Activated CD8-positive, alpha-beta memory T cell treated with anti-CD3 and anti-CD28 coated beads, Interleukin-2, amount 50 U/mL, for 24 hours (primary cell): ENCODE results near the gene PRR16.
"Not testable (repeated sequence)": the region's sequence is repeated elsewhere in the genome, so short reads cannot be mapped to it uniquely, and the experiment has no call there.

ENCODE experiments used
- DNase-seq: peaks from one replicate; pipeline ENCODE4 v3.0.0-alpha.2; 2020; ENCODE audit errors: extremely low read depth

The PRR16 gene

DNA sequence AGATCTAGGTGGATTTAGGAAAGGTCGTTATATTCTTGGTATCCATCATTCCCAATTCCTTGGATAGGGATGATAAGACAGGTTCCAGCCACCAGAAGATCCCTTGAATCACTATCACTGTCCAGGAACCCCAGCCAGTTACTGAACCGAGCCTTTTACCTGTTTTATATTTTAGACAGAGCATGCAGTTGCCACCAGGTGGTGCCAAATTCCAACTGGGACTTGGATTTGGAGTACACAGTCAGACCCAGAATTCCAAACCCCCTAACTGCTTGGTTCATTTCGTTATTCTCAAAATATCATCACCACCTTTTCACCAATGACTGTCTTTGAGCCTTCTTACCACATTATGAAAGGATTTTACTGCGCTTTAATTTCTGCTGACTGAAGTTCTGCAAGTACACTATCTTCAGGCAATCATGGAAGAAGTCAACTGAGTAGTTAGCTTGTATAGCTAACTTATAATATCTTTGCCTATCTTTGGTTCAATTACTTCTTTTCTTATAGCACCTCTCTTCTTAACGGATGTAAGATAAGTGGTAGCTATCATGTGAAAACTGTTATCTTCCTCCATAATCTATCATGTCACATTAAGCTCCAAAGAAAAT lies 191.8 kb downstream of the PRR16 start:
- no peak for DNase-seq

DNA sequence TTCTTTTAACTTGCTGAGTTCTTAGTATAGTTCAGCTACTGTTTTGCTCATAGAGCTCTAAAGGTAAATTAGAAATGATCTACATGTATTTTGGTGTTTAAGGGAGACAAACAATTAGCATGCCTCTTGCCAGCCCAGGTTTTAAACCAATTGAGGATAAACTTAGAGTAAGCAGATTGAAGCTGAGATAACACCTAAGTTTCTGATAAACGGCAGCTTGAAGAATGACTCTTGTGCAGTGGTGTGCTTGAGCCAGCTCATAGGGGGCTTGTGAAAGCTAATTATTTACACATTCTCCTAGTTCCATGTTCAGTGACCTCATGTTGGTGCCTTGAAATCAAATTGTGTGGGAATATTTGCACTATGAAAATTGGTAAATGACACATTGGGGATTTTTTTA lies 193.0 kb downstream of the PRR16 start:
- DNase-seq, result no peak

DNA sequence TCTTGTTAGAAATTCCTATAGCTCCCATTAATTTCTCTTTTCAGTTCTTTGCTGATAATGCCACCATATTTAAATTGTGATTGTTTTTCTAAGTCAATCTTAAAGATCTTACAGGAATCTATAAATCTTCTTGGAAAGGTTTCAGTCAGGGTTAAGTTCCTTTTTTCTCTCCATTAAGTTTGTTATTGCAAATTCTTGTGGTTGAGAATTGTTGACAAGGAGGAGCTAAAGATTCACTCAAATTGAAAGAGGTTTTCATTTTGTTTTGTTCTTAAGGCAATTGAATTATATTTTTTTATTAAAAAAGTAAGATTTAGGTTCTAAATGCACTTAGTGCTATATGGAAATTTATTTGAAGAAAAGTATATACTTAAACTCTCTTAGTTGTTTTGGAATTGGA lies 213.4 kb downstream of the PRR16 start:
- DNase-seq, result no peak

DNA sequence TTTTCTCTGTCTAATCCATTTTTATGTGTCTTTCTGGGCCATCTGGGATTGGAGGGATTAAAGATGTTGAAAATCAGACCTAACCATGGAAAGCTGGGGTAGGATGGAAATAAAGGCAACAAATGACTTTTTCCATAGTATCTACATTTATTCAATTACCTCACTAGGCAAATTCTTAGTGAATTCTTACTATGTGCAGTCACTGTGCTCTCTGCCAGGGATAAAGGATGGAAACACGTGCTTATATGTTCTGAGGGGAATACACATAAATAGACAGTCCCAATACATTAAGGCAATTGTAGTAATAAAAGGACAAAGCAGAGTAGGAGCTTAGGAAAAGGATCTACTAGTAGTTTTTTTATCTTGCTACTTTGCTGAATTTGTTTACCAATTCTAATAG lies 214.2 kb downstream of the PRR16 start:
- no peak for DNase-seq

DNA sequence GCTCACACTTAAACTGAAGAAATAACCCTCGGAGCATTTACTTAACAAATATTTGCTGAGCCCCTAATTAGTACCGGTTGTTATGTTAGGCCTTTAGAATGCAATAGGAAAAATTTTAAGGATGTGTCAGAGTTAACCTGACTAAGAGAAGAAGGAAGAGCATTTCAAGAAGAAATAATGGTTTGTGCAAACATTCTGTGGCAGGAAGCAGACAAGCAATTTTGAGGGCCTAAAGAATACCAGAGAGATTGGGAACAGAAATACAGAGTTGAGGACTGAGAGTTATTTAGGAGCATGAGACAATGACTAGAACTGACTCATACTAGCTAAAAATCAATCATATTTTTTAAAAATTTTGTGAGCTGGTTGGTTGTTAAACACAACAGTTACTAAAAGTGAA lies 218.8 kb downstream of the PRR16 start:
- DNase-seq, result no peak

DNA sequence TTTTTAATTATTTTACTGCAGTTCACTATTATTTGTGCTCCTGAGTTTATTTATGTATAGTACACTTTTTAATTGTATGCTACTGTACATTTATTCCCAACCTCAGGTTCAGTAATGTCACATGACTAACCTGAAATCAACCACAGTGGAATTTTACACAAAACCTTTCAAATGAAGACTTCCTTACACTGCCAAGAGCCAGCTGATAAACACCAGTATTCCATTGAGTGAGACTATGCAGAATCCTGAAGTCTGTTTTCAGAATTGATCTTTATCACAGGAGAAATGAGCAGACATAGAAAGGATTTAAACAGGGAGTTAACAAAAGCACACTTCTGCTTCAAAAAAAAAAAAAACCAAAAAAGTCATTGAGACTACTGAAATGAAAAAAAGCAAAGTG lies 219.5 kb downstream of the PRR16 start:
- DNase-seq, result no peak

DNA sequence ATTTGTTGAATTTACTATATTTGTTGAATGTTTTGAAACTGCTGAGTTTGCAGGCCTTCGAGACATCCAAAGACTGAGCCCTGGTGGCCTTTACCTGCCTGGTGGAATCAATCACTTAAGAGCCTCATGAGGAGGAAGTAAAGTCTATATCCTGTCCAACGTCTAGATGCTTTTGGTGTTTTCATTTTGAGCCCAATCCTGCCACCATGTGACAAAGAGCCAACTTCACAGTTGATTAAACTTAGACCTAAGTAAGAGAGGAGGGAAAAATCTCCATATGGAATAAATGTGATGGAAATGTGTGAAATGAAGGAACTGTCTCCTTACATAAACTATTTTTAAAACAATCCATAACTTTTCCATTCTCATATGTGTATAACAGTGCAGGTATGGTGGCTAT lies 220.1 kb downstream of the PRR16 start:
- no peak for DNase-seq

DNA sequence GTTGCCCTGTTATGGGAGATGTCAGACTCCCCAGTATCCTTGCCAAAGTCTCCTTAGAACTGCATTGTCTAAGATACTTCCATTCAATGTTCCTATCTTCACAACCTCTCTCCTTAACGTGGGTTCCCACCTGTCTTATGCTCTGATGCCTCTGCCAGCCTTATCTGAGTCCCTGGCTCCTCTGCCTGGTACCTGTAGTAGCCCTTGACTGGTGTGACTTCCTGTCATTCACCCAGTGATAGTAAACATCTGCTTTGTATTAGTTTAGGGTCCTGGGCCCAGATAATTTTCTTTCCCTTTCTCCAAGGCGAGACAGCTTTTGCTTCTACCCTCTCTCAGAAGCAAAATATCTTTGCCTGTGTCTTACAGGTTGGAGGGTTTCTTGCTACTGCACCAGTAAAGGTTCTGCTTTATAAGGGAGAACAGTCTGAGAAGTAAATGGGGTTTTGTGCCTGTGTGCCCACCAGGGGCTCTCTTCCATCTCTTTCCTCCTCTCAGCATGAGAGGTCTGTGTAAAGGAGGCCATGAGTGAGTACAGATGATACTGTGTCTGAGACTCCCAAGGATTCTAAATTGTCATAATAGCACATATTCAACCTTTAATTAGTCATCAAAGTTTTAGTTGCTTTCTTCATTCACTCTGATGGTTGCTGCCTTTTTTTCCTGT lies 220.8 kb downstream of the PRR16 start:
- no peak for DNase-seq

DNA sequence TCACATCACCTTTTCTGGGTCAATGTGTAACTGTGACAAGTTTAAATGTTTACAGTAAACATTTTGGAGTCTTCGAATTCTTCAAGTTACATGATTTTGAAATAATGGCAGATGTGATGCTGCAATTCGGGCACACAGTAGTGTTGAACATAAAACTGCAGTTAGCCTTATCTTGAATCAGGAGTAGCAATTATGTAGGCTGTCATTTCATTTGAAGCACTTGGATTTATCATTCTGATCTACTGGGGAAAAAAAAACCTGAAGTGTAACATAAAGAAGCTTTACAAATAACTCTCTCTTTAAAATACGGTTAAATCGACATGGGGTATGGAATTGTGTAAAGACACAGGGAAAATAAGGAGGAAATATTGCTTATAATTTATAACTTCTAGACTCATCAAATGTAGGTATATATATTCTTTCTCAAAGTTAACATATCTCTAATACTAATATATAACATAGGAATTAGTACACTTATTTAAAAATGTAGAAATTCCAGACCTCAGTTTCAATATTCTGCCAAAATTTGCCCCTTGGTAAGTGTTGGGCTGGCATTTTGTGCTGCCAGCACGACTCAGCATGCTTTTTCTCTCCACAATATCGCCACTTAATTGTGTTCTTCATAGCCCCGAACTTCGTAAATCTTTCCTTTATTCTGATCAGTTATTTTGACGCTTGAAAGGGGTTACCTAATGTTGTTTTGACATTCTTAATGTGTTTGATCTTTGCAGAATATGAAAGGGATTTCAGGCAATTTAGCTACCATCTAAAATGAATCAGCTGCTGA lies 226.7 kb downstream of the PRR16 start:
- DNase-seq, result no peak

DNA sequence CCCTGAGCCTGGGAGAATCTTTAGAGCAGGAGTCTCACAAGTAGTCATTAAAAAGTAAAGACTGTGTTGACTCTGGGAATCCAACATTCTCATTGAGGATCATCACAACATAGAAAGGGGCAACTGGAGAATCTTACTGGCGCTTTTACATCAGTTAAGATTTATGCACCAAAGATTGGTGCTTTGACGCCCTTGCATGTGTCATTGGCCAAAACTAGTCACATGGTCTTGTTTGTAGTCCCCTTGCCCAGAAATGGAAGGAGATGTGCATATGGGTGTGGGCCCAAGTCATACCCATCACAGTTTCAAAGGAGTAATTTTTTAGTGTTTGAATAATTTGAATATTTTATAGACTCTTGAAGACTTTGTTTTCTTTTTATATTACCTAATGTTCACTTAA lies 228.2 kb downstream of the PRR16 start:
- DNase-seq, result no peak

DNA sequence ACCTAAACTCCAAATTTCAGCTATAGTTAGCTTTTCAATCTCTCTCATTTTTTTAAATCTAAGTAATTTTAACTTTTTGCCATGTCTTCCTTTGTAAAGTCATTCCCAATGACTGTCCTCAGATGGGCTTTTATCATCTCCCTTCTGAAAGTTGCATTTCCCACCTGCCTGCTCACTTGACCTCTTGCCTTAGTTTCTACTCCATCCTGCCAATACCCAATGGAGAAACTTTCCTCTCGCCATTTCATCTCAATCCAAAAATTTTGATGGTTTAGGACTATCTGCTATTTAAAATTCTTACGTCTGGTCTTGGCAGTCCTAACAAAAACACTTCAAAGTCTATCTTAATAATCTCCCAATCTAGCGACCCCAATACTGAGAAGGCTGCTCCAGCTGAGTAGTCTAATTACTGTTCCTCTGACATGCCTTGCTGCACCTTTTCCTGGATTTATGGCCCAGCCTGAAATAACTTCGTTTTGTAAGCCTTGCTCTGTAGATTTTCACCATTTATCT lies 231.3 kb downstream of the PRR16 start:
- DNase-seq, result no peak

DNA sequence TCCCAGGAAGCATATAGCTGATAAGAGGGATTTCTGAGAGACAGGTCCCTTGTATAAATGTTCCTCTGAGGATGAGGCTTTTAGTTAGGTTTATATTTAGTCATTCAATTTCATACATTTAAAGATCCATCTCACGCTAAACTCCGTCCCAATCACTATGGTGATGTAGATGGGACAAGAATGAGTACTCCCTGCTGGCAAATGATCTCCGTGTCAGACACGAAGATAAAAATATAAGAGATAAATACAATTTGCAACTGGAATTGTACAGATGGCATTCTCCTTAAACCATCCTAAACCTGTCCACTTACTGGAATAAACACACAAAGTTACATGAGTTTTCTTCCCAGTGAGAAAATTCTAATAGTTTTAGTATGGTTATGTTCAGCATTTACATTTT lies 233.0 kb downstream of the PRR16 start:
- no peak for DNase-seq

DNA sequence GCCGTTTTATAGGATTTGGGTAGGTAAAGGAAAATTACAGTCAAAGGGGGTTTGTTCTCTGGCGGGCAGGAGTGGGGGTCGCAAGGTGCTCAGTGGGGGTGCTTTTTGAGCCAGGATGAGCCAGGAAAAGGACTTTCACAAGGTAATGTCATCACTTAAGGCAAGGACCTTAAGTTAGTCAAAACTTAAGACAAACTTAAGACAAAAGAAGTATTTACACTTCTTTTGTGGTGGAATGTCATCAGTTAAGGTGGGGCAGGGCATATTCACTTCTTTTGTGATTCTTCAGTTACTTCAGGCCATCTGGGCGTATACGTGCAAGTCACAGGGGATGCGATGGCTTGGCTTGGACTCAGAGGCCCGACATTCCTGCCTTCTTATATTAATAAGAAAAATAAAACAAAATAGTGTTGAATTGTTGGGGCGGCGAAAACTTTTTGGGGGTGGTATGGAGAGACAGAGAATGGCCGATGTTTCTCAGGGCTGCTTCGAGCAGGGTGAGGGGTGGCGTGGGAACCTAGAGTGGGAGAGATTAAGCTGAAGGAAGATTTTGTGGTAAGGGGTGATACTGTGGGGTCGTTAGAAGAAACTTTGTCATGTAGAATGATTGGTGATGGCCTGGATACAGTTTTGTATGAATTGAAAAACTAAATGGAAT lies 233.7 kb downstream of the PRR16 start:
- DNase-seq, result not testable (repeated sequence)

DNA sequence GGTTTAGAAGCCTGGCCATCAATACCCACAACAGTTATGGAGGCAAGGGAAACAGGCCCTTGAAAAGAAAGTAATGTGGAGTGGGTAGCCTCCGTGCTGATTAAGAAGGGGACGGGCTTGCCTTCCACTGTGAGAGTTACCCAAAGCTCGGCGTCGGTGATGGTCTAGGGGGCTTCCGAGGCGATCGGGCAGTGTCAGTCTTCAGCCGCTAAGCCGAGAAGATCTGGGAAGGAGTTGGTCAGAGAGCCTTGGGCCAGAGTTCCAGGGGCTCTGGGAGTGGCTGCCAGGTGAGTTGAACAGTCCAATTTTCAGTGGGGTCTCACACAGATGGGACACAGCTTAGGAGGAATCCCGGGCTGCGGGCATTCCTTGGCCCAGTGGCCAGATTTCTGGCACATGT lies 236.6 kb downstream of the PRR16 start:
- not testable (repeated sequence) for DNase-seq

DNA sequence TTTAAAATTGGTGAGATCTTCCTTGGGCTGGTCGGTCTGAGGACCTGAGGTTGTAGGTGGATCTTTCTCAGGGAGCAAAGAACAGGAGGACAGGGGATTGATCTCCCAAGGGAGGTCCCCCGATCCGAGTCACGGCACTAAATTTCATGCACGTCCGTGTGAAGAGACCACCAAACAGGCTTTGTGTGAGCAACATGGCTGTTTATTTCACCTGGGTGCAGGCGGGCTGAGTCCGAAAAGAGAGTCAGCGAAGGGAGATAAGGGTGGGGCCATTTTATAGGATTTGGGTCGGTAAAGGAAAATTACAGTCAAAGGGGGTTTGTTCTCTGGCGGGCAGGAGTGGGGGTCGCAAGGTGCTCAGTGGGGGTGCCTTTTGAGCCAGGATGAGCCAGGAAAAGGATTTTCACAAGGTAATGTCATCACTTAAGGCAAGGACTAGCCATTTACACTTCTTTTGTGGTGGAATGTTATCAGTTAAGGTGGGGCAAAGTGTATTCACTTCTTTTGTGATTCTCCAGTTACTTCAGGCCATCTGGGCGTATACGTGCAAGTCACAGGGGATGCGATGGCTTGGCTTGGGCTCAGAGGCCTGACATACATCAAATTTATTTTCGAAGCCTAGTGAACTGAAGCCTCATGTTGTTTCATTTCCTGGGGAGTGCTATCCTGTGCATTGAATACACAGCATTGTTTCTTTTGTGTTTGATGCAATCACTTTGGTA lies 238.9 kb downstream of the PRR16 start:
- DNase-seq, result not testable (repeated sequence)

DNA sequence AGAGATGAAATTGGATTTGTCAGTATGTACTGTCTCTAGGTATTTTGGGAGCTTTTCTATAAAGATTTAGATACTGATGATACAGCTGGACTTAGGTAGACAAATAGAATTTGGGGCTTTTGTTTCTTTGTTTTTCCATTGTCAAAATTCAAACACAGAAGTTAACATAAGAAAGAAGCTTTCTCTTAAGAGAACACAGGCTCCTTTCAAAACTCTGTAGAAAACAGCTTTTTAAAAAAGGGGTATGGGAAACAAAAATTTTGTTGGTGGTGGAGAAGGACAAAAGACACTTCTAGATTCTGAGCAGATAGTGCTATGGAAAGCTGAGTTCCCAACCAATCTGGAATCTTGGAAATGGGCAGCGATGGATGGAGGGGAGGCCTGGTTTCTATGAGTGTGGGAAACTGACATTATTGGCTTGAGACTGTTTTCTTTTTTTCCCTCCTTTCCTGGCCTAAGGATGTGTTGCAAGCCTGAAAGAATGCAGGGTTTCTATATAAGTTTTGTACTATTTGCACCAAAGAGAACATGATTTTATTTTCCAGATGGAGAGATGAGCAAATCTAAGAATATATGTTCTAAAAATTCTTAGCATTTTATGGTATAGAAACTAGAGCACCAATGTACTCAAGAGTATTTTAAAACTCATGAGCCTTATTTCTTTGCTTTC lies 240.0 kb downstream of the PRR16 start:
- DNase-seq, result no peak

DNA sequence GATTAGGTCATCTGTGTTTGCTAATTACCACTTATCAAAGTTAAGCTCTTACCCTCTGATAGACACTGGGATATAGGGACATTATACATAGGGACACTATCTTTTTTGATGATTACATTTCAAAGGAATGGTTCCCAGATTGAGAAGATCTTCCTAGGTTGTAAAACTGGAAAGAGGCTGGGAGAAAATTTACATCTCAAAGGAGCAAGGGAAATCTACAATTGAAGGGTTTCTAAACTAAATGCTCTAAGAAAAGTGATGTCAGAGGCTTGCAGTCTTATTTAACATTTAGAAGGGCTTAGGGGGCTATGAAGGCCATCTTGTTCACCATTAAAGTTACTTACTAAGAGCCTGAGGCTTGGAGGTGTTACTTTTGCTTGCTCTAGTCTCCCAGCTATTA lies 242.8 kb downstream of the PRR16 start:
- no peak for DNase-seq

DNA sequence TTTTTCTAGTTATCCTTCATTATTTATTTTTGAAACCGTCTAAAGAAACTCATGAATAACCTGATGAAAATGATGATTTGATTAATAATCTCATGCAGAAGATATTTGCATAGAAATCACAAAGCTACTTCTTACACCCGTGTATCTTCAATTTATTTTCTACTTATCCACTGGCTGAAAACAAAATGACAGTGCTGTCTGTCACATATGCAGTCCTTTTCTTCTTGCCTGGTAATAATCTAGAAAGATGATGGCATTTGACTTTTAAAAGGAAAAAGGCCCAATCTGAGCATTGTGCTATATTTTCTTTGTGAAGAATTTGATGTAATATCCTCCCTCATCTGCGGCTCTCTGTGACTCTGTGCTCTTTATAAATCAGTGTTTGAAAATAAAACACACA lies 253.3 kb downstream of the PRR16 start:
- no peak for DNase-seq

DNA sequence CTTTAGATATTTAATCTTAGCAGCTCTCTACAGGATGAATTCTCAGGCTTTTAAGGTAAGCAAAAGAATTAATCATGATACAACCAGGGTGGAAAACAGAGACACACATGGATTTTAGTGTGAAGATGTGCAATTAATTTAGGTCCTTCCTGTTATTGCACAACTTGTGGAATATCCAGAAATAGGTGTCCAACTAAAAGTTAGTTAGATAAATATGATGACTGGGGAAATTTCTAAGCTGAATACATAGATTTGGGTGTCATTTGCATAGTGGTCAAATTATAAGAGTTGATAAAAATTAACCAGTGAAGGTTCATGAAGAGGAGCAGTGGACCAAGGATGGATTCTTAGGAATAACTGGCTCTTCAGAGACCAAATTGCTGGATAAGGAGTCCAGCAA lies 266.1 kb downstream of the PRR16 start:
- DNase-seq, result no peak

DNA sequence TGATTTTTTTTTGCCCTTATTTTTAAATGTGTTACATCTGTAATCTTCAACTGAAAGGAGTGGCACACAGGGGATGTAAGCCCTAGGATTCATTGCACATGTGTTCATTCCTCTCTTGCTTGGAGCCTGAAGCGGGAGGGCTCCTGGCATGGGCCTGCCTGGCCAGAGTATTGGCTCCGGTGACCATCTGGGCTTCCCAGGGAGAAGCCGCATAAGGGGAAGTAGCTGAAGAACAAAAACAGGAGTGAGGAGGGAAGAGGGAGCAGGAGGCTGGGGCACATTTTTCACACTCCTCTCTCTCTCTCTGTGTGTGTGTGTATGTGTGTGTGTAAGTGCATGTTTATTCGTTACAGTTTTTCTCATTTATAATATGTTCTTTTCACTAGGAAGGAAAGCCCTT lies 269.9 kb downstream of the PRR16 start:
- DNase-seq, result no peak

DNA sequence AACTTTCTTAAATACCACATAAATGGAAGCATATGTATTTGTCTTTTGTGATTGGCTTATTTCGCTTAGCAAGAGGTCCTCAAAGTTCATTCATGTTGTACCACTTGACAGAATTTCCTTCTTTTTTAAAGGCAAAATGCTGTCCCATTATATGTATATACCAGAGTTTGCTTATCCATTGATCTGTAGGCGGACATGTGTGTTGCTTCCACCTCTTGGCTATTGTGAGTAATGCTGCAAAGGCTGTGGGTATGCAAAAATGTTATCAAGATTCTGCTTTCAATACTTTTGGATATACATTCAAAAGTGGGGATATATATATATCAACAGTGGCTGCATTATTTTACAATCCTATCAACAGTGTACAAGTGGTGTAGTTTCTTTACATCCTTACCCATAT lies 271.0 kb downstream of the PRR16 start:
- no peak for DNase-seq
